Lower leg skin (tissue), 4 donors: ENCODE measurements around the gene PROM1. TPM values are rescaled to one million over a fixed set of nuclear protein-coding genes. Genes with fewer than 3 reads are reported as not detected.
A peak's percentile ranks its signal among the peaks of the same experiment; 100 is the strongest.

Experiments
- DNase-seq, 2 donors: peaks; one replicate each; pipeline ENCODE4 v3.0.0-alpha.2; 2019; ENCODE audit warnings: low spot score in 2 of 2
- H3K4me3 ChIP-seq: fragments of 200-600 bp; sonication (generic); 2 replicates; pipeline ENCODE4 v1.5.1; 2017; ENCODE audit warnings: mild to moderate bottlenecking, low read depth; ENCODE audit not compliant: poor library complexity, severe bottlenecking
- CTCF ChIP-seq, 3 donors: fragments of 450-650 bp; IDR thresholded peaks; one replicate each; pipeline ENCODE4 v1.5.1; 2016; ENCODE audit warnings: antibody characterized with exemption in 3 of 3, mild to moderate bottlenecking in 3 of 3, moderate library complexity in 2 of 3
- POLR2A ChIP-seq, 2 donors: fragments of 450-650 bp; IDR thresholded peaks; one replicate each; pipeline ENCODE4 v1.6.1; 2016 to 2017; ENCODE audit warnings: antibody characterized with exemption in 2 of 2, mild to moderate bottlenecking in 1 of 2, moderate library complexity in 1 of 2
- WGBS, 2 donors: methylation state at CpG; one replicate each; pipeline ENCODE4 v1.1.5; 2018; 5-methylcytosine and 5-hydroxymethylcytosine counted together
- intact Hi-C: fragments of 100-400 bp; cut with DNase I; formaldehyde crosslinking; loops from one replicate; pipeline ENCODE4 v1.15.0; 2023; ENCODE audit warnings: low total_unique reads
- total RNA-seq, 4 donors: library from RNA; depleted of rRNA; stranded (reverse); fragments of >200 nt; gene quantifications; one replicate each; pipeline ENCODE4 v1.1.0, GENCODE V29; 2016

Gene PROM1
- total RNA-seq, 4 donors from 2014 or later, result 1.3 to 7.6 (median 2.9) TPM

GRCh38 chr4:16120720-16121119, 36.9 kb upstream of the PROM1 start:
- intact Hi-C loops, result no loop called here
- H3K4me3 ChIP-seq, result no peak overlapping the region
- DNase-seq, result peak in 1 of 2 donors; percentile 21
- TF ChIP-seq POLR2A (IDR thresholded peaks at IDR 0.05), result no peak
- TF ChIP-seq CTCF (IDR thresholded peaks at IDR 0.05), result no peak
- 83 to 88% methylated on average over 4 of the region's 4 CpGs for WGBS, 2 donors

- DNase-seq, result peak in 1 of 2 donors; percentile 70
- intact Hi-C loops, result no loop called here
- TF ChIP-seq CTCF (IDR thresholded peaks at IDR 0.05), result no peak
- TF ChIP-seq POLR2A (IDR thresholded peaks at IDR 0.05), result no peak
- H3K4me3 ChIP-seq, result no peak overlapping the region
- WGBS, 2 donors, result 89 to 93% methylated on average over 4 of the region's 4 CpGs
Observed at GRCh38 chr4:16119981-16120380, 36.2 kb upstream of the PROM1 start.

DNA sequence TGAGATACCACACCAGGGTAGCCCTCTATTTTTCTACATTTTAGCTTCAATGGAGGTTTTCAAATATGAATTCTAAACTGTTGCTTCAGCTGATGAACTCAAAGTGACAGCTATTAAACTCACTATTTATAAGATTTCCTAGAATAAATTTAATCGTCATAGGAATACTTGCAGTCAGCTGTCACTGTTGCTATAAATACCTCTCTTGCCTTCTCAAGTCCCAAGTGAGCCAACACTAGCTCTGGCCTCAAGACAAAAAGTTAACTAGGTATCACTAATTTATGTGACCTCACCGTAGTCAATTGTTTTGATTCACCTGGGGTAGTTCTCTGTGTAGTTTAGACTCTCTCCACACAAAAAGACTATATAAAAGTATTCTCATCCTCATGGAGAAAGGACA, 34.3 kb upstream of the PROM1 start:
- 22 to 39% methylated on average over 2 of the region's 2 CpGs for WGBS, 2 donors
- TF ChIP-seq POLR2A (IDR thresholded peaks at IDR 0.05), result no peak
- no peak overlapping the region for H3K4me3 ChIP-seq
- intact Hi-C loops, result no loop called here
- no peak for DNase-seq

DNA sequence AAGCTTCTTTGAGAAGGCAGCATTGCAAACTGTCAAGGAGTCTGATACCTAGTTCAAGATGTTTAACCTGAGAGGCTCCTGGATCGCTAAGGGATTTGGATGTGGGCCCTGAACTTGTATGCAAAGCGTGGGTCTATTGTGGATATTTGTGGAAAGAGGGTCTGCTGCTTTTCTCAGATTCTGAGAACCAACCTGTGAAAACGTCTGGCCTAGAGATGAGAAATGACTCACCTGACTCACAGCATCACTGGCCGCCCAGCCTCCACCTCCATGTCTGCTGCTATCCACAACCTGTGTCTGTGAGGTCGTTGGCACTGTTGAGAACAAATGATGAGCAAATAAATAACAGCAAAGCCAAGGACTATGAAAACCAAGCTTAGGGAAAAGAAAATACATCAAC, 33.3 kb upstream of the PROM1 start:
- WGBS, 2 donors, result 76 to 79% methylated on average over 5 of the region's 5 CpGs
- intact Hi-C loops, result no loop called here
- no peak overlapping the region for H3K4me3 ChIP-seq
- TF ChIP-seq POLR2A (IDR thresholded peaks at IDR 0.05) (no peak), CTCF (IDR thresholded peaks at IDR 0.05) (no peak)
- peak in 1 of 2 donors; percentile 36 for DNase-seq

GRCh38 chr4:16116493-16116990, 32.7 kb upstream of the PROM1 start:
- DNase-seq, result peak in 1 of 2 donors; percentile 50
- 75 to 83% methylated on average over 3 of the region's 3 CpGs for WGBS, 2 donors
- intact Hi-C loops, result no loop called here
- H3K4me3 ChIP-seq, result no peak overlapping the region
- TF ChIP-seq POLR2A (IDR thresholded peaks at IDR 0.05) (no peak), CTCF (IDR thresholded peaks at IDR 0.05) (no peak)

GRCh38 chr4:16116019-16116418, 32.2 kb upstream of the PROM1 start:
- intact Hi-C loops, result no loop called here
- no peak overlapping the region for H3K4me3 ChIP-seq
- TF ChIP-seq POLR2A (IDR thresholded peaks at IDR 0.05) (no peak), CTCF (IDR thresholded peaks at IDR 0.05) (no peak)
- peak in 1 of 2 donors; percentile 76 for DNase-seq
- WGBS, 2 donors, result 86 to 90% methylated on average over 7 of the region's 7 CpGs
